Panc1 (cell line): ENCODE measurements around the gene INTS13. TPM values are rescaled to one million over a fixed set of nuclear protein-coding genes. Genes with fewer than 3 reads are reported as not detected.

Source experiments
- ATAC-seq: fragments of 200-7000 bp; cut with Tn5 transposase; 2 replicates; pipeline ENCODE4 v1.9.1; 2020; ENCODE audit warnings: mild to moderate bottlenecking, moderate library complexity
- BruUV-seq: library from RNA; stranded (reverse); fragments of 400-500 nt; replicated peaks from 2 replicates; lab custom pipeline; 2021; lab: Mats Ljungman, UMichigan
- CTCF ChIA-PET: fragments of 300-600 bp; sonication (Branson Sonifier 250); formaldehyde crosslinking; loops from one replicate; lab custom pipeline; 2022; ENCODE audit warnings: antibody characterized with exemption; lab: Charles Lee
- POLR2A ChIA-PET: fragments of 300-600 bp; sonication (Branson Sonifier 250); formaldehyde crosslinking; loops from one replicate; lab custom pipeline; 2022; ENCODE audit warnings: antibody characterized with exemption; lab: Charles Lee
- DNase-seq: peaks from one replicate; pipeline ENCODE4 v3.0.0-alpha.2; 2010; ENCODE audit warnings: low read depth, low spot score
- H3K27ac ChIP-seq: 2 replicates; pipeline ENCODE4 v1.5.1; 2011; ENCODE audit warnings: mild to moderate bottlenecking, low read length, inconsistent platforms
- H3K27me3 ChIP-seq: fragments of 200-500 bp; sonication (Bioruptor generic); 2 replicates; pipeline ENCODE4 v1.6.0; 2014; ENCODE audit warnings: low read length, inconsistent platforms; ENCODE audit not compliant: control insufficient read depth, insufficient read depth
- H3K36me3 ChIP-seq: fragments of 200-500 bp; sonication (Bioruptor generic); 2 replicates; pipeline ENCODE4 v1.5.1; 2014; ENCODE audit warnings: inconsistent platforms, mild to moderate bottlenecking, low read length, moderate library complexity; ENCODE audit not compliant: control insufficient read depth, insufficient read depth
- H3K4me1 ChIP-seq: 2 replicates; pipeline ENCODE4 v1.5.1; 2011; ENCODE audit warnings: inconsistent platforms, mild to moderate bottlenecking, low read length, moderate library complexity; ENCODE audit not compliant: control insufficient read depth, insufficient read depth
- H3K4me3 ChIP-seq, 2 experiments: 2 replicates each; pipeline ENCODE4 v1.5.1; 2011 to 2012; ENCODE audit warnings: low read depth in 2 of 2, low read length in 2 of 2, mild to moderate bottlenecking in 2 of 2, inconsistent platforms in 1 of 2, moderate library complexity in 1 of 2
- H3K9me3 ChIP-seq: fragments of 200-500 bp; sonication (Bioruptor generic); 2 replicates; pipeline ENCODE4 v1.5.1; 2014; ENCODE audit warnings: low read depth, mild to moderate bottlenecking, inconsistent platforms, low read length, moderate library complexity; ENCODE audit not compliant: control insufficient read depth, insufficient read depth
- POLR2AphosphoS5 ChIP-seq: IDR thresholded peaks from 2 replicates; pipeline ENCODE4 v1.6.1; 2012; ENCODE audit warnings: mild to moderate bottlenecking, low read depth, low read length, moderate library complexity
- REST ChIP-seq, 2 experiments: IDR thresholded peaks; 2 replicates each; pipeline ENCODE4 v1.6.1; 2011 to 2012; ENCODE audit warnings: low read depth in 2 of 2, control low read depth in 1 of 2, low read length in 1 of 2, mild to moderate bottlenecking in 1 of 2, moderate library complexity in 1 of 2; ENCODE audit not compliant: insufficient read depth in 1 of 2
- SIN3A ChIP-seq: IDR thresholded peaks from 2 replicates; pipeline ENCODE4 v1.6.1; 2012; ENCODE audit warnings: low read depth, mild to moderate bottlenecking, low read length, moderate library complexity, borderline replicate concordance; ENCODE audit not compliant: insufficient read depth
- TCF7L2 ChIP-seq: IDR thresholded peaks from 2 replicates; pipeline ENCODE4 v1.6.1; 2011; ENCODE audit warnings: mild to moderate bottlenecking, low read depth, low read length, inconsistent platforms
- in situ Hi-C: cut with HindIII; loops from 2 replicates; pipeline ENCODE4 v1.10.0; 2016; ENCODE audit warnings: low sequenced_read_pairs, low pct_unique_long_range_greater_than_20kb
- intact Hi-C: fragments of 100-400 bp; cut with micrococcal nuclease; formaldehyde crosslinking; loops from one replicate; pipeline ENCODE4 v1.10.0; 2022; ENCODE audit not compliant: unreplicated experiment
- total RNA-seq: library from RNA; stranded (reverse); gene quantifications from one replicate; pipeline ENCODE4 v1.2.1, GENCODE V29; 2021; ENCODE audit not compliant: unreplicated experiment
- TF ChIP-seq, protein P1 (sequence below): fragments of 450-650 bp; IDR thresholded peaks from 2 replicates; pipeline ENCODE4 v1.5.1; 2017; ENCODE audit warnings: mild to moderate bottlenecking

The INTS13 gene
- total RNA-seq, 1 experiment from 2014 or later: 55.9 TPM

DNA sequence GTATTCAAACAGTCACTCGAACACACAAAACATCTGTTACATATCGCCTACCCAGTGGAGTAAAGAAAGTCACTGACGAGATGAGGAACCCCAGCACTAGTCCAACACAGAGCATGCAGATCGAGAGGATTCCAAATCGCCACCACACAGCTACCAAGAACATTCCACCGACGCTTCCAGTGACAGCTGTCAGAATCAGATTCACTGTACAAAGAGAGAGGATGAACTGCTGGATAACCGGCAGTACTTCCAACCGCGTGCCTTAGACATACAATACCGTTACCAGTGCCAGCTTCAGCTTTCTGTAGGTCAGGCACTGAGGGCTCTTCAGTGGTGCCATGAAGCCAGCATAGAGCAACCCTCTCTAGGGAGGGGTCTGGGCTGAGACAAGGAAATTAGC lies 42.0 kb upstream of the INTS13 start:
- in situ Hi-C loops: no loop called here
- no peak overlapping the region for H3K27ac ChIP-seq
- H3K9me3 ChIP-seq: no peaks in the 10 kb centered on the region
- H3K36me3 ChIP-seq: no peaks in the 10 kb centered on the region
- H3K4me3 ChIP-seq: no peak overlapping the region
- TF ChIP-seq REST (IDR thresholded peaks at IDR 0.05; ENCODE audit: insufficient read depth in 1 of 2, low read depth in 2 of 2, low read length in 1 of 2) (no peak), POLR2AphosphoS5 (no peak), SIN3A (no peak), TCF7L2 (no peak)
- TF ChIP-seq, protein P1, sequence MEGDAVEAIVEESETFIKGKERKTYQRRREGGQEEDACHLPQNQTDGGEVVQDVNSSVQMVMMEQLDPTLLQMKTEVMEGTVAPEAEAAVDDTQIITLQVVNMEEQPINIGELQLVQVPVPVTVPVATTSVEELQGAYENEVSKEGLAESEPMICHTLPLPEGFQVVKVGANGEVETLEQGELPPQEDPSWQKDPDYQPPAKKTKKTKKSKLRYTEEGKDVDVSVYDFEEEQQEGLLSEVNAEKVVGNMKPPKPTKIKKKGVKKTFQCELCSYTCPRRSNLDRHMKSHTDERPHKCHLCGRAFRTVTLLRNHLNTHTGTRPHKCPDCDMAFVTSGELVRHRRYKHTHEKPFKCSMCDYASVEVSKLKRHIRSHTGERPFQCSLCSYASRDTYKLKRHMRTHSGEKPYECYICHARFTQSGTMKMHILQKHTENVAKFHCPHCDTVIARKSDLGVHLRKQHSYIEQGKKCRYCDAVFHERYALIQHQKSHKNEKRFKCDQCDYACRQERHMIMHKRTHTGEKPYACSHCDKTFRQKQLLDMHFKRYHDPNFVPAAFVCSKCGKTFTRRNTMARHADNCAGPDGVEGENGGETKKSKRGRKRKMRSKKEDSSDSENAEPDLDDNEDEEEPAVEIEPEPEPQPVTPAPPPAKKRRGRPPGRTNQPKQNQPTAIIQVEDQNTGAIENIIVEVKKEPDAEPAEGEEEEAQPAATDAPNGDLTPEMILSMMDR: no peak
- ChIA-PET POLR2A (no interaction called here), CTCF (no interaction called here)
- no peaks in the 10 kb centered on the region for H3K27me3 ChIP-seq
- ATAC-seq (no peak), DNase-seq (no peak)
- H3K4me1 ChIP-seq: no peaks in the 10 kb centered on the region
- intact Hi-C loops: no loop called here
- no TSS peak for BruUV-seq

DNA sequence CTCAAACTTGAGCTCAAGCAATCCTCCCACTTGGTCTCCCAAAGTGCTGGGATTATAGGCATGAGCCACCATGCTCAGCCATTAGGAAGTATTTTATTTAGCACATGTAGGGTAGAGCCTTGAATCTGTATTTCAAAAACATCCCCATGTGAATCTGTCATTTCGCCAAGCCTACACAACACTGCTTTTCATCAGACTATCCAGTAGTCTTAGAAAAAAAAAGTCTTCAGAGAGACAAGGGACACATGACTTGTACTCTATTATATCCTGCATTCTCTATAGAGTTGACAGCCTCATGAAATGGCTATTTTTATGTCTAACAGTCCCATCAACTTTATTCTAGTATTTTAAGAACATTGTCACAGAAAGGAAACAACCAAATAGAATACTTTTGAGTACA lies 41.0 kb upstream of the INTS13 start:
- no peaks in the 10 kb centered on the region for H3K27me3 ChIP-seq
- intact Hi-C loops (no loop called here), in situ Hi-C loops (no loop called here)
- ChIA-PET POLR2A (no interaction called here), CTCF (no interaction called here)
- H3K4me1 ChIP-seq: no peaks in the 10 kb centered on the region
- BruUV-seq: no TSS peak
- DNase-seq (no peak), ATAC-seq (no peak)
- no peaks in the 10 kb centered on the region for H3K9me3 ChIP-seq
- no peak for TF ChIP-seq TCF7L2
- TF ChIP-seq SIN3A: no peak
- TF ChIP-seq, protein P1: no peak
- no peak for TF ChIP-seq POLR2AphosphoS5
- TF ChIP-seq REST (IDR thresholded peaks at IDR 0.05; ENCODE audit: insufficient read depth in 1 of 2, low read depth in 2 of 2, low read length in 1 of 2): no peak
- H3K27ac ChIP-seq: no peak overlapping the region
- H3K36me3 ChIP-seq: no peaks in the 10 kb centered on the region
- no peak overlapping the region for H3K4me3 ChIP-seq
